SKM-1 treated with dmso at 0.1 percent for 144 hours (cell line): ENCODE data around the gene CDH13.

Experiments
- DNase-seq: peaks from one replicate; lab custom pipeline; 2025; ENCODE audit not compliant: unreplicated experiment; lab: John Stamatoyannopoulos, UW

The CDH13 gene

GRCh38 chr16:83629426-83629825 is 1002.7 kb downstream of the CDH13 start:
- DNase-seq, result no peak

- no peak for DNase-seq
Measured at GRCh38 chr16:83629836-83630235, 1003.1 kb downstream of the CDH13 start.

GRCh38 chr16:83630979-83631378 is 1004.2 kb downstream of the CDH13 start:
- DNase-seq, result no peak

GRCh38 chr16:83633286-83633685 is 1006.5 kb downstream of the CDH13 start:
- DNase-seq, result no peak

GRCh38 chr16:83648347-83648746 is 1021.6 kb downstream of the CDH13 start:
- no peak for DNase-seq

- no peak for DNase-seq
Measured at GRCh38 chr16:83651871-83652270, 1025.1 kb downstream of the CDH13 start.

GRCh38 chr16:83652943-83653342 is 1026.2 kb downstream of the CDH13 start:
- DNase-seq, result no peak

GRCh38 chr16:83653785-83654184 is 1027.0 kb downstream of the CDH13 start:
- no peak for DNase-seq

- no peak for DNase-seq
Measured at GRCh38 chr16:83660282-83660681, 1033.5 kb downstream of the CDH13 start.

- no peak for DNase-seq
Measured at GRCh38 chr16:83661656-83662055, 1034.9 kb downstream of the CDH13 start.

GRCh38 chr16:83666449-83666848 is 1039.7 kb downstream of the CDH13 start:
- no peak for DNase-seq

- no peak for DNase-seq
Measured at GRCh38 chr16:83669456-83669855, 1042.7 kb downstream of the CDH13 start.

GRCh38 chr16:83674931-83675535 is 1048.3 kb downstream of the CDH13 start:
- DNase-seq, result no peak

GRCh38 chr16:83676086-83676485 is 1049.3 kb downstream of the CDH13 start:
- no peak for DNase-seq

GRCh38 chr16:83680980-83681379 is 1054.2 kb downstream of the CDH13 start:
- no peak for DNase-seq

GRCh38 chr16:83681381-83681956 is 1054.7 kb downstream of the CDH13 start:
- DNase-seq, result no peak

GRCh38 chr16:83682116-83682867 is 1055.5 kb downstream of the CDH13 start:
- no peak for DNase-seq

GRCh38 chr16:83682868-83683235 is 1056.1 kb downstream of the CDH13 start:
- no peak for DNase-seq

- no peak for DNase-seq
Measured at GRCh38 chr16:83685615-83686165, 1058.9 kb downstream of the CDH13 start.

- DNase-seq, result no peak
Measured at GRCh38 chr16:83686726-83687125, 1060.0 kb downstream of the CDH13 start.

- no peak for DNase-seq
Measured at GRCh38 chr16:83689385-83689831, 1062.6 kb downstream of the CDH13 start.

GRCh38 chr16:83692224-83692623 is 1065.5 kb downstream of the CDH13 start:
- no peak for DNase-seq
